ENCODE measurements around the gene SCYL2.

DNA sequence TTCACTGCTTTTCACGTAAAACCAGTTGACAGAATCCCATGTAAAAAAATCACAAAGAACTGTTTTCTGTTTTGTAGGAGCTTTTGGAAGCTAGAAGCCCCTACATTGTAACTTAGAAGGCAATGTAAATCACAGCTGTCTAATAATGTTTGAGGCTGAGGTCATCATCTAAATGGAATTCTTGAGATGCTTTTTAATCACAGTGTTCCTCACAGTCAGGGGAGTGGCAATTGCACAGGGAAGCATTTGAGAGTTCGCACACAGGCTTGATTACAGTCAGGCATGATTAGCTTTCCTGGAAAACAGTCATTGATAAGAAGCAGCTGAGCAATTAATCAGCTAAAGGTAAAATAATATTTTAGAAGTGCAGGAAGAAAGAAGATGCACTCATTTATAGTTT is 92.8 kb downstream of the SCYL2 start:
- TF ChIP-seq ZNF214 (tag by site-specific recombination; IDR thresholded peaks at IDR 0.05; ENCODE audit: borderline replicate concordance) (no peak), ZNF311 (tag by site-specific recombination; IDR thresholded peaks at IDR 0.05; ENCODE audit: borderline replicate concordance) (no peak), ZBTB7A (tag by site-specific recombination; IDR thresholded peaks at IDR 0.05; ENCODE audit: low read depth) (no peak)
- TF ChIP-seq, protein P1, sequence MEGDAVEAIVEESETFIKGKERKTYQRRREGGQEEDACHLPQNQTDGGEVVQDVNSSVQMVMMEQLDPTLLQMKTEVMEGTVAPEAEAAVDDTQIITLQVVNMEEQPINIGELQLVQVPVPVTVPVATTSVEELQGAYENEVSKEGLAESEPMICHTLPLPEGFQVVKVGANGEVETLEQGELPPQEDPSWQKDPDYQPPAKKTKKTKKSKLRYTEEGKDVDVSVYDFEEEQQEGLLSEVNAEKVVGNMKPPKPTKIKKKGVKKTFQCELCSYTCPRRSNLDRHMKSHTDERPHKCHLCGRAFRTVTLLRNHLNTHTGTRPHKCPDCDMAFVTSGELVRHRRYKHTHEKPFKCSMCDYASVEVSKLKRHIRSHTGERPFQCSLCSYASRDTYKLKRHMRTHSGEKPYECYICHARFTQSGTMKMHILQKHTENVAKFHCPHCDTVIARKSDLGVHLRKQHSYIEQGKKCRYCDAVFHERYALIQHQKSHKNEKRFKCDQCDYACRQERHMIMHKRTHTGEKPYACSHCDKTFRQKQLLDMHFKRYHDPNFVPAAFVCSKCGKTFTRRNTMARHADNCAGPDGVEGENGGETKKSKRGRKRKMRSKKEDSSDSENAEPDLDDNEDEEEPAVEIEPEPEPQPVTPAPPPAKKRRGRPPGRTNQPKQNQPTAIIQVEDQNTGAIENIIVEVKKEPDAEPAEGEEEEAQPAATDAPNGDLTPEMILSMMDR (tag by site-specific recombination; IDR thresholded peaks at IDR 0.05) = no peak

Measured in HEK293 (cell line).